ENCODE data around the gene CCDC34. TPM values are rescaled to one million over a fixed set of nuclear protein-coding genes. Genes with fewer than 3 reads are reported as not detected.

CCDC34 gene
- total RNA-seq, 1 experiment from 2014 or later, result 18.7 TPM

GRCh38 chr11:27304514-27304913 lies 58.5 kb downstream of the CCDC34 start:
- H2AFZ ChIP-seq (ENCODE audit: low read depth, low read length, poor library complexity, severe bottlenecking), result no peak overlapping the region
- H3K9me3 ChIP-seq (ENCODE audit: control insufficient read depth in 1 of 2, insufficient read depth in 1 of 2, low read depth in 1 of 2, low read length in 2 of 2), result no peaks in the 10 kb centered on the region
- BruUV-seq (replicated peaks), result no TSS peak
- RAD21 ChIA-PET (ENCODE audit: low non-redundant PET in 1 of 2, low total read pairs in 2 of 2, uncharacterized antibody in 2 of 2, unreplicated experiment in 2 of 2), result no interaction called here
- H3K79me2 ChIP-seq (ENCODE audit: insufficient read depth, low read length), result no peaks in the 10 kb centered on the region
- no peak for DNase-seq (ENCODE audit: low read depth, low spot score)
- ATAC-seq, result peak; percentile 70
- POLR2A ChIA-PET, result no interaction called here
- no peaks in the 10 kb centered on the region for H3K4me1 ChIP-seq (ENCODE audit: control insufficient read depth in 1 of 2, insufficient read depth in 2 of 2, low read length in 2 of 2)
- no peak overlapping the region for H3K4me2 ChIP-seq (ENCODE audit: low read length)
- 0 out of 2 replicates have a peak, but pooled peaks cover 3% of the 10 kb centered on the region for H3K9me2 ChIP-seq (ENCODE audit: insufficient read depth)
- no peaks in the 10 kb centered on the region for H3K27me3 ChIP-seq (ENCODE audit: insufficient read depth, low read length)
- H3K36me3 ChIP-seq (ENCODE audit: control insufficient read depth in 1 of 2, insufficient read depth in 2 of 2, low read length in 2 of 2), result no peaks in the 10 kb centered on the region
- TF ChIP-seq CTCF (IDR thresholded peaks at IDR 0.05 in 2 of 3, conservative IDR thresholded peaks at IDR 0.05 in 1 of 3; ENCODE audit: borderline replicate concordance in 1 of 3, insufficient read depth in 1 of 3, low read depth in 2 of 3, low read length in 2 of 3) (peak in 1 of 3 experiments; percentile 15; a peak in 2 of 6 replicates), SIN3A (IDR thresholded peaks at IDR 0.05; ENCODE audit: low read depth) (no peak)
- no peaks in the 10 kb centered on the region for H4K20me1 ChIP-seq (ENCODE audit: insufficient read depth)
- no peak overlapping the region for H3K9ac ChIP-seq (ENCODE audit: low read length)
- H3K4me3 ChIP-seq (replicated peaks in 1 of 2; ENCODE audit: low read depth in 1 of 2, low read length in 2 of 2), result no peak overlapping the region
- intact Hi-C loops (cut with micrococcal nuclease), result no loop called here
- CTCF ChIA-PET, result no interaction called here
- no peak overlapping the region for H3K27ac ChIP-seq (ENCODE audit: low read depth, low read length)

GRCh38 chr11:27303903-27304302 lies 59.1 kb downstream of the CCDC34 start:
- H3K36me3 ChIP-seq (ENCODE audit: control insufficient read depth in 1 of 2, insufficient read depth in 2 of 2, low read length in 2 of 2), result no peaks in the 10 kb centered on the region
- H3K27me3 ChIP-seq (ENCODE audit: insufficient read depth, low read length), result no peaks in the 10 kb centered on the region
- ChIA-PET CTCF (no interaction called here), POLR2A (no interaction called here), RAD21 (ENCODE audit: low non-redundant PET in 1 of 2, low total read pairs in 2 of 2, uncharacterized antibody in 2 of 2, unreplicated experiment in 2 of 2) (no interaction called here)
- no peaks in the 10 kb centered on the region for H3K79me2 ChIP-seq (ENCODE audit: insufficient read depth, low read length)
- no peaks in the 10 kb centered on the region for H3K9me3 ChIP-seq (ENCODE audit: control insufficient read depth in 1 of 2, insufficient read depth in 1 of 2, low read depth in 1 of 2, low read length in 2 of 2)
- no peaks in the 10 kb centered on the region for H3K4me1 ChIP-seq (ENCODE audit: control insufficient read depth in 1 of 2, insufficient read depth in 2 of 2, low read length in 2 of 2)
- intact Hi-C loops (cut with micrococcal nuclease), result no loop called here
- no peaks in the 10 kb centered on the region for H4K20me1 ChIP-seq (ENCODE audit: insufficient read depth)
- no peak overlapping the region for H3K27ac ChIP-seq (ENCODE audit: low read depth, low read length)
- BruUV-seq (replicated peaks), result no TSS peak
- ATAC-seq, result no peak
- TF ChIP-seq TCF7L2 (IDR thresholded peaks at IDR 0.05; ENCODE audit: borderline replicate concordance, extremely low read depth, insufficient read depth, insufficient read length) (no peak), ELF1 (IDR thresholded peaks at IDR 0.05; ENCODE audit: borderline replicate concordance, low read depth) (no peak), YY1 (IDR thresholded peaks at IDR 0.05; ENCODE audit: extremely low read depth, insufficient replicate concordance, low read depth, low read length) (no peak), MAX (IDR thresholded peaks at IDR 0.05) (no peak), RAD21 (IDR thresholded peaks at IDR 0.05; ENCODE audit: low read depth) (no peak), ATF3 (IDR thresholded peaks at IDR 0.05) (no peak), EZH2phosphoT487 (IDR thresholded peaks at IDR 0.05; ENCODE audit: borderline replicate concordance) (no peak), POLR2AphosphoS5 (IDR thresholded peaks at IDR 0.05; ENCODE audit: low read depth, low read length) (no peak), REST (IDR thresholded peaks at IDR 0.05; ENCODE audit: low read depth) (no peak), SP1 (IDR thresholded peaks at IDR 0.05; ENCODE audit: low read depth) (no peak), EGR1 (IDR thresholded peaks at IDR 0.05; ENCODE audit: low read depth) (no peak), JUND (IDR thresholded peaks at IDR 0.05) (no peak), FOSL1 (IDR thresholded peaks at IDR 0.05; ENCODE audit: low read depth) (no peak)
- no peak for DNase-seq (ENCODE audit: low read depth, low spot score)
- no peak overlapping the region for H3K9ac ChIP-seq (ENCODE audit: low read length)
- H3K9me2 ChIP-seq (ENCODE audit: insufficient read depth), result 0 out of 2 replicates have a peak, but pooled peaks cover 3% of the 10 kb centered on the region
- H2AFZ ChIP-seq (ENCODE audit: low read depth, low read length, poor library complexity, severe bottlenecking), result no peak overlapping the region
- no peak overlapping the region for H3K4me3 ChIP-seq (replicated peaks in 1 of 2; ENCODE audit: low read depth in 1 of 2, low read length in 2 of 2)
- H3K4me2 ChIP-seq (ENCODE audit: low read length), result no peak overlapping the region

All from HCT116 (cell line).